ENCODE results near the gene OXNAD1. TPM values are rescaled to one million over a fixed set of nuclear protein-coding genes. Genes with fewer than 3 reads are reported as not detected.

The OXNAD1 gene
- total RNA-seq, 1 experiment from 2014 or later, result 12.1 TPM

- no peak overlapping the region for H3K4me2 ChIP-seq (ENCODE audit: low read length)
- H3K9me3 ChIP-seq (ENCODE audit: control insufficient read depth in 1 of 2, insufficient read depth in 1 of 2, low read depth in 1 of 2, low read length in 2 of 2), result no peaks in the 10 kb centered on the region
- no peaks in the 10 kb centered on the region for H4K20me1 ChIP-seq (ENCODE audit: insufficient read depth)
- no peaks in the 10 kb centered on the region; the same call in 1 of the 2 replicates for H3K79me2 ChIP-seq (ENCODE audit: insufficient read depth, low read length)
- DNase-seq (ENCODE audit: low read depth, low spot score) (no peak), ATAC-seq (no peak)
- H3K27ac ChIP-seq (ENCODE audit: low read depth, low read length), result no peak overlapping the region
- no peaks in the 10 kb centered on the region for H3K27me3 ChIP-seq (ENCODE audit: insufficient read depth, low read length)
- no peak overlapping the region for H2AFZ ChIP-seq (ENCODE audit: low read depth, low read length, poor library complexity, severe bottlenecking)
- peaks cover 7 to 17% of the 10 kb centered on the region in 2 experiments; a peak in 3 of 4 replicates for H3K4me1 ChIP-seq (ENCODE audit: control insufficient read depth in 1 of 2, insufficient read depth in 2 of 2, low read length in 2 of 2)
- H3K36me3 ChIP-seq (ENCODE audit: control insufficient read depth in 1 of 2, insufficient read depth in 2 of 2, low read length in 2 of 2), result peaks cover 0 to 9% of the 10 kb centered on the region in 2 experiments; a peak in 2 of 4 replicates
- no peak for TF ChIP-seq ZNF274 (IDR thresholded peaks at IDR 0.05; ENCODE audit: low read depth, low read length)
- no peak for TF ChIP-seq REST (IDR thresholded peaks at IDR 0.05; ENCODE audit: low read depth)
- TF ChIP-seq SIN3A (IDR thresholded peaks at IDR 0.05; ENCODE audit: low read depth), result no peak
- no peak for TF ChIP-seq EZH2 (IDR thresholded peaks at IDR 0.05)
- no peak for TF ChIP-seq SRF (IDR thresholded peaks at IDR 0.05; ENCODE audit: low read depth)
- TF ChIP-seq CEBPB (IDR thresholded peaks at IDR 0.05; ENCODE audit: low read depth), result no peak
- no peak for TF ChIP-seq SP1 (IDR thresholded peaks at IDR 0.05; ENCODE audit: low read depth)
- TF ChIP-seq CTCF (IDR thresholded peaks at IDR 0.05 in 2 of 3, conservative IDR thresholded peaks at IDR 0.05 in 1 of 3; ENCODE audit: borderline replicate concordance in 1 of 3, insufficient read depth in 1 of 3, low read depth in 2 of 3, low read length in 2 of 3), result no peak
- no peak for TF ChIP-seq RAD21 (IDR thresholded peaks at IDR 0.05; ENCODE audit: low read depth)
- TF ChIP-seq YY1 (IDR thresholded peaks at IDR 0.05; ENCODE audit: extremely low read depth, insufficient replicate concordance, low read depth, low read length), result no peak
- TF ChIP-seq FOSL1 (IDR thresholded peaks at IDR 0.05; ENCODE audit: low read depth), result no peak
- H3K9me2 ChIP-seq (ENCODE audit: insufficient read depth), result no peaks in the 10 kb centered on the region
- ChIA-PET POLR2A (no interaction called here), CTCF (interaction anchor here (0.9 kb wide), 1 partner anchor 18 kb away, joined by 3 read pairs; no protein-coding TSS in a partner anchor), RAD21 (ENCODE audit: low non-redundant PET in 1 of 2, low total read pairs in 2 of 2, uncharacterized antibody in 2 of 2, unreplicated experiment in 2 of 2) (no interaction called here)
- no TSS peak for BruUV-seq (replicated peaks)
- intact Hi-C loops (cut with micrococcal nuclease), result no loop called here
- H3K4me3 ChIP-seq (replicated peaks in 1 of 2; ENCODE audit: low read depth in 1 of 2, low read length in 2 of 2), result no peak overlapping the region
- no peak overlapping the region for H3K9ac ChIP-seq (ENCODE audit: low read length)
Measured at GRCh38 chr3:16307832-16308531, 43.0 kb downstream of the OXNAD1 start.

Data from HCT116 (cell line).